GM19238 (cell line): ENCODE data around the gene AJAP1.
"Not testable (repeated sequence)": the region's sequence is repeated elsewhere in the genome, so short reads cannot be mapped to it uniquely, and the experiment has no call there.

Experiments used
- DNase-seq: peaks from one replicate; pipeline ENCODE4 v3.0.0; 2011; ENCODE audit warnings: low spot score; ENCODE audit not compliant: insufficient read length

Gene AJAP1, protein sequence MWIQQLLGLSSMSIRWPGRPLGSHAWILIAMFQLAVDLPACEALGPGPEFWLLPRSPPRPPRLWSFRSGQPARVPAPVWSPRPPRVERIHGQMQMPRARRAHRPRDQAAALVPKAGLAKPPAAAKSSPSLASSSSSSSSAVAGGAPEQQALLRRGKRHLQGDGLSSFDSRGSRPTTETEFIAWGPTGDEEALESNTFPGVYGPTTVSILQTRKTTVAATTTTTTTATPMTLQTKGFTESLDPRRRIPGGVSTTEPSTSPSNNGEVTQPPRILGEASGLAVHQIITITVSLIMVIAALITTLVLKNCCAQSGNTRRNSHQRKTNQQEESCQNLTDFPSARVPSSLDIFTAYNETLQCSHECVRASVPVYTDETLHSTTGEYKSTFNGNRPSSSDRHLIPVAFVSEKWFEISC

DNA sequence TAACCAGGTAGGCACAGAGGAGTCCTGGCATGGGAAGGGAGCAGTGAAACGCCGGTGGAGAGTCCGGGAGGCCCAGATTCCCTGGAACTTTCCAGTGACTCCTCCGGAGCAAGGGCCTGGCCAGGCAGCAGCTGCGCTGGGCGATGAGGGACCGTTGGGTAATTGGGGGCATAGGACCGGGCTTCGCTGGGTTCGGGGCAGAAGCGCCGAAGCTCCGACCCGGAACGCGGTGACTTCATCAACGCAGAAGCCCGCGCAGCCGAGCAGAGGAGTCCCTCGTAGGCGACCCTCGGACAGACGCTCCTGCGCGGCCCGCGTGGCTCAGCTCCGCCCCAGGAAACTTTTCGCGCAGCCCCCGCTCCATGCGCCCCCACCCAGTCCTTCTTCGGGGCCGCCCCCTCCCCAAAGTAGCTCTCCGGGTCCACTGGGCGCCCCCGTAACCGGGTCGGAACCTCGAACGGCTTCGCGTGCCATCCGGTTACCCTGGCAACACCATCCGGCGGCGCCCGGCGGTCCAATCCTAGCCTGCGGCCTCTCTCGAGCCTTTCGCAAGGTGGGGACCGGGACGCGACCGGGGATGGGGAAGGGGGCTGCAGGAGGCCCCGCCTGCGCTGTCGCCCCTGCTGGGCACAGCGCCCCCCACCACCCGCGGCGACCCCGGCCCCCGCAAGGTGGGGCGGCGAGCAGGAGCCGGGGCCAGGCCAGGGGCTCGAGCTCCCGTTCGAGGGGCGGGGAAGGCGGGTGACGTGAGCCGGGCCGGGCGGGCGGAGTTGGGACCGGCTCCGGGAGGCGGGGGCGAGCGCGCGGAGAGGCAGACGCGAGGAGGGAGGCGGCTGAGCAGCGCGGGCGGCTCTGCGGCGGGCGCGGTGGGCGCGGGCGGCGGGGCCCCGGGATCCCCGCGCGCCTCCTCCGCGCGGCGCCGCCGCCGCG, at the start of gene AJAP1:
Gene AJAP1 (plus strand): TSS at position 814 of the 930 bp plus-strand sequence. CDS start 817 bp downstream, outside the sequence.
- DNase-seq = no peak

DNA sequence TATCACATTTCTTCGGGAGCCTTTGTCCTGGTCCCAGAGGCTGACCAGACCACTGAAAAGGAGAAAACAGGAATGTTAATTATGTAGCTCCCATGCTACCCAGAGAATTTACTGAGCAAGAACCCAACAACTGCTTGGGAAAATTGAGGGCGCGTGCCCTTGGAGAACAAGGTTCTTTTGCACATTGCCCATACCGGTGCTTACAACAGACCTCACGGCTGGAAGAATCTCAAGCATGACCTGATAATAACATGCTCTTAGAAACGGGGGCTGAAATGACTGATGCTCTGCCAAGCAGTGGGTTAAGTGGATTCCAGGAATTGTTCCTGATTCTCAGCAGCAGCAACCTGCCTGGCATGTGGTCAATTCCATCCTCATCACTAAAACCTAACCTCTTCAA, 49.3 kb upstream of the AJAP1 start:
- DNase-seq = no peak

DNA sequence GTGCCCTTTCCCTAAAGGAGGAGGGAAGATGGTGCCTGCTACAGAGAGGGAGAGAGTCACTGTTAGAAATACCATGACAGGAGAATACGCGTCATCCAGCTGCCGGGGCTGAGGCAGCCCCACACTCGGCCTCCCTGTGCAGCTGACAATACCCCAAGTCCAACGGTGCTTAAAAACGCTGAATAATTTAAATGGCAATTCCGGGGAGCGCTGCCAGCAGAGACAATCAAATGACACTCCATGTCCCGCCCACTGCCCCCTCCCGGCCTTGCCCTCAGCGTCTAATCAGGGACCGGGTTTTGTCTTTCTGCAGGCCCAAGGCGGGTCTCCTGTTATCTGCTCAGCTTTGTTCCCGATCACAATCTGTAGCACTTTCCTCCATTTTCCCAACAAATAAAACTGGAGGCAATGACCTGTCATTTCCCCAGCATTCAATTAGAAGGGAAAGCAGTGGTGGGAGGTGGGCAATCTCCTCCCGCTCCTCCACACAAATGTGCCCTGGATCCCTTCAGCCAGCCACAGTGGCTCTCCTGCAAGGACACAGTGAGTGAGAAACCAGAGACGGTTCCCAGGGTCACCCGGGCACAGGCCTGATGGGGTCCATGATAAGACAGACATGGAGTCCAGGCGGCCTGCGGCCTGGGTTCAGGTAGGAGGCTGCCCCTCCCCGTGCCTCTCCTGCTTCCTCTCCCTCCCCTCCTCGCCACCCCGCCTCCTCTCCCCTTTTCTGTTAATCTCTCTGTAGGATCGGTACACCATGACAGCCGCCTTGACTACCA, 42.7 kb upstream of the AJAP1 start:
- no peak for DNase-seq

DNA sequence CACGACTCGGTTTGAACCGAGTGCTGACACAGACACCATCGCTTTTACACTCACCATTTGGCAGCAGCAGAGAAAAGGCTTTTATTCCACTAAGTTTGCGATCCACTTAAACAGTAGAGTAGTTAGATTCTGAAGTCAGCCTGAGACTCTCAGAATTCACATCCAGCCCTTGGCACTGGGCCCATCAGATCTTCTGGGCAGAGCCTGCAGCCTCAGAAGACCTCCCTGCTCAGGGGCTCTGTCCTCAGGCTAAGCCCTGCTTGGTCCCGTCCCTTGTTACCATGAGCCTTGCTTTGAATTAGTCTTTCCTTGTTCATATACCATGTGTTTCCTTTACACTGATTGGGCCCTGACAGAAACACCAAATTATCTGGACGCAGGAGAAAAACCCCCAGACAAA, 41.4 kb upstream of the AJAP1 start:
- no peak for DNase-seq

DNA sequence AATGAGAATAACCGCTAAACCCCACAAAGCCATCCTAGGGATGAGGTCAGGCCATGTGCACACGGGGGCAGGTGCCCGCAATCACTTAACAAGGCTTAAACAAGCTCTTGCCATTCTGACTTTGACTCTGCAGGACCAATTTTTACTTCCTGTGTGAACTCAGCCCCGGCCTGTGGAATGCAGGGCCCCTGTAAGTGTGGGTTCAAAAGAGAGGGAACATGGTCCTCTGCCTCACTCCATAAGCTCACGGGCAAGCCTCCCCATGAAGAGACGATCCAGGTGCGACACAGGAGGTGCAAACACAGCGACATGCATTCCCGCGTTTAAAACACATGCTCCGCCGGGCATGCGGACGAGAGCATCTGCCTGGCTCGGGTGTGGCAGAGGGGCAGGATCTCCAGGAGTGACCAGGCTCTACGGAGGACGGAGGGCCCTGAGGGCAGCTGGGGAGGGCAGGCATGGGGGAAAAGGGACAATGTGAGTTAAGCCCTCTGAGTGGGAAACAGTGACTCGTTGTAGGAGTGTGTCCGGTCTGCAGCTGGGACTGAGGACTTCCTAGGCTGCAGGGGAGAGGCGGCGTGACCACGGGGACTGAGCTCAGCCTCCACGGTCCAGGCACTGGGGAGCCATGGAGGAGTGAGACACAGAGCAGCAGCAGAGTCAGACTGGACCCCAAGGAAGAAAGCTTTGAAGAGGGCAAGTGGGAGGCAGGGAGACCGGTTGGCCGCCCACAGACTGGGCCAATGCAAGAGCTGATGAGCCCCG, 40.6 kb upstream of the AJAP1 start:
- no peak for DNase-seq

DNA sequence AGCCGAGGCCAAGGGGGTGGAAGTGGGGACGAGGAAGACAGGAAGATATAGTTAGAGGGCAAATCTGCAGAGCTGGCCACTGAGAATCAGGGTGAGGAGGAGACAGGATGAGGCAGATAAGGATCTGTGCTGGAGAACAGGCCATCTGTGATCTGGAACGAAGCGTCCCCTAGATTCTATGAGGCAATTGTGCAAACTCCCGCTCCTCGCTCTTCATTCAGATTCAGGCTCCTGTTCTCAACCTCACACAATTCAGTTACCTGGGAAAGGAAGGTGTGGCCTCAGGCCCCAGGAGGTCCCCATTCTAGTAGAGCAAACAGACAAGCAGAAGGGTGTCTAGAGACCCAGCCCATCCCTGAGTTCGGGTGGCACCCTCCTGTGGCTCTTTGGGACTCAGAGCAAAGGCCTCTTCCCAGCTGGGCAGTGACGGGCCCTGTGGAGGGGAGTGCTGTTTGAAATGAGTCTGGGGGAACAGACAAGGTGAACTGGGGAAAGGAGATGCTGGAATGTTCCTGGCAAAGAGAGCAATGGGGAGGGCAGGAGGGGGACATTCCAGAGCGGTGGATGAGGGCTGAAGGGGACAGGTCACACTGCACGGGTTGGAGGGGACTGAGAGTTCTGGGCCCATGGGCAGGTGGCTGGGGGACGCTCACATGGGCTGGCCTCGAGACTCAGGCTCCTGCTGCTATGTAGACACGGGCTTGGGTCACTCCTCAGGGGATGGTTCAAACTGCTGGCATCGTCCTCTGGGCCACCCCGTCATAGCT, 39.9 kb upstream of the AJAP1 start:
- DNase-seq = no peak

DNA sequence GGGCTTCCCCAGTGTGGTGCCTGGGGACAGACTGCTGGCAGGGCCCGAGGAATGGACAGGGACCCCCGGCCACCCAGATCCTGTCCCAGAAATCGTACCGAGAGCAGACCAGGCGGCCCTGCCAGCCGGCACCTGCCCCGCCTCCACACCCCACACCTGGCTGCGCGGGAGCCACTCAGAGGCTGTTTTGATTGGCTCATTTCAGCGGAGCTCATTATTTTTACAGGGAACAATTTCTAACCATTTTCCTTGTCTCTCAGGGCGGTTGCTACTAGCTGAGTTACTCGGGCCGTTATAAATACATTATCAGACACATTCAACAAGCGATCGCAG, 39.3 kb upstream of the AJAP1 start:
- DNase-seq = no peak

DNA sequence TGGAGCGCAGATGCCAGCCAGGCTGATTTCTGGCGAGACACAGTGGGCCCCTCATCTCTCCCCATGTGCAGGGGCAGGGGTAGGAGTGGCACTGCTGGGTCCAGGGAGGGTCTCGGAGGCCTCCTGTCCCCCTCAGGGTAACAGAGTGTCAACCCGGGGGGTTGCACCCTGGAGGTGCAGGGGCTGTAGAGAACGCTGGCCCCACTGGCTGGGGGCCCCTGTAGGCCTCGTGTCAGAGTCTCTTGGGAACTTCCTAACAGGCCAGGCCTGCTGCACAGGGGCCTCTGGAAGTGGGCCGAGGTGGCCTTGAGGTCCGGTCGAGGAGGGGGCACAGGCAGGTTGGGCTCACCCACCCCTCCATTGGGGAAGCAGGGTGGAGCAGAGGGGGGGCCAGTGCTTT, 38.9 kb upstream of the AJAP1 start:
- DNase-seq = no peak

DNA sequence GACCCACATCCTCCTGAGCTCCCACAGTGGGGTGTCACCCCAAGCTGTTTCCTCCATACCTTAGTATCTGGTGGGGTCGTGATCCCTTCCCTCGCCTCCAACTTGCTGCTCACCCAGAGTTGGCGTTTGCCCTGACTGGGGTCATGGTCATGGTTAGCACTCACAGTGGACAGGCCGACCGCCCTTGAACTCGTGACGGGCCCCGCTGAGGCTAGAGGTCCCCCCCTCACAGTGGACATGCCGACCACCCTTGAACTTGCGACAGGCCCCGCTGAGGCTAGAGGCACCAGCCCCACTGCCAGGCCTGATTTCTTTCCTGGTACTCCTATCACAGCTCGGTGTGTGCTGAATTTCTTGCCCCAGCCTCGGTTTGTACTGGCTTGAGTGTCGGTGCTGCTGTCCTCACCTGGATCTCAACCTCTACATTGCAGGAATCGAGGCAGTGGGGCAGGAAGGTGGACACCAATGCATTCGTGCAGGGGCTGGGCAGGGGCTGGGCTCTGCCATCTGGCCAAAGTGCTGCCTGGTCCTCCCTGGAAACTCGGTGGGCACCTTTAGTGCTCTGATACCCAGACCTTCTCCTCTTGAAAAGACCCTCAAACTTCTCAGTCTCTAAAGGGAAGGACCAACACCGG, 37.5 kb upstream of the AJAP1 start:
- DNase-seq = no peak

DNA sequence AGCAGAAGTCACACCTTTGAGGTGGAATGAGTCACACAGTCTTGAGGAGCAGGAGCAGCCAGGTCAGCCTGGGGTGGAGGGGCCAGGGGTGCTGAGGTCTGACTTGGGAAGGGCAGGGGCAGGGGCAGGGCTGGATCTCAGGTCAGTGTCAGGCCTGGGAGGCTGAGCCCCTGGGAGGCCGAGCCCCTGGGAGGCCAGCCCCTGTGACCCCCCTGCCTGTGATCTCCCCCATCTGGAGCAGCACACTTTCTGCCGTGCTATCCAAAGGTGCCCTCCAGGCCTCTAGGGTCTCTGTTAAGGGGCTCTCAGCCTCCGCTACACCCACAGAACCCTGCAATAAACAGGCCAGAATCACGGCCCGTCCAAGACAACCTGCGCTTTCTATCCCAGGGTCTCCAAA, 36.9 kb upstream of the AJAP1 start:
- no peak for DNase-seq

DNA sequence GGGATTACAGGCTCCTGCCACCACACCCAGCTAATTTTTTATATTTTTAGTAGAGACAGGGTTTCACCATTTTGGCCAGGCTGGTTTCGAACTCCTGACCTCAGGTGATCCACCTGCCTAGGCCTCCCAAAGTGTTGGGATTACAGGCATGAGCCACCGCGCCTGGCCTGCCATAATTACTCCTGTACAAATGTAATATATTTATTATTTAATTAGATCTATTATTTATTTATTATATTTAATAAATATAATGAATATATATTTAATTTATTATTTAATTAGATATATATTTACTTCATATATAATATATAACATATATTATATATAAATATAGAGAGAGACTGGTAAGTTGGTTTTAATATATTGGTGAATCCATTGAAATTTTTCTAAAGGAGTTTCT, 35.6 kb upstream of the AJAP1 start:
- DNase-seq = not testable (repeated sequence)

DNA sequence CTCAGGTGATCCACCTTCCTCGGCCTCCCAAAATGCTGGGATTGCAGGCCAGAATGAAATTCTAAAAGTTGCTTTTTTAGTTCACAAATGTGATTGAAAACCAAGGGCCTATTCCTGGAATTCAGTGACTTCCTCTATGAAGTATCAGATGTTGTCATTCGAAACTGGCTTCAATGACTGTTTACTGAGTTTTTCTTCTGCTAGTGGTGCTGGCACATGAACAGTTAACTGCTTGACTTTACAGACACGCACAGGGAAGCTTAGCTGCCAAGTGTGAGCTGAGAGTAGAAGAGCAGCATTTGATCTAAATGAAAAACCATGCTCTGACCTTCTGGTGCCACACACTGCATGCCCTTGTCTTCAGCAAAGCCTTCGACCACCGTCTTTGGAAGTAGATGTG, 32.8 kb upstream of the AJAP1 start:
- DNase-seq = no peak

DNA sequence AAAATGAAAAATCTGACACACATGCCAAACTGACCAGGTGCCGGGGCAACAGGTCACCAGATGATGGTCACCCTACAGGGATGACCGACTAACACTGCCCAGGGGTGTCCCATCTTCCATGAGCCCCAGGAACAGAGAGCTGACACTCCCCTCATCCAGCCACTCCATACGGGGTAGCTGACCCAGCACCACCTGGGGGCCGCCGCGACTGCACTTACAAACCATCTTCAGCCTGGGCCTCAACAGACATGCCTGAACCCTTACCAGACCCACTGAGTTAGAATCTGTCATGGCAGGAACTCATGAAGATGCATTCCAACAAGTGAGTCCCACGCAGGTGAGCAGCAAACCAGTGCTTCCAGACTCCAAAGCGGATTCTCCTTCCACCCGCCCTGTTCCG, 31.6 kb upstream of the AJAP1 start:
- DNase-seq = no peak

DNA sequence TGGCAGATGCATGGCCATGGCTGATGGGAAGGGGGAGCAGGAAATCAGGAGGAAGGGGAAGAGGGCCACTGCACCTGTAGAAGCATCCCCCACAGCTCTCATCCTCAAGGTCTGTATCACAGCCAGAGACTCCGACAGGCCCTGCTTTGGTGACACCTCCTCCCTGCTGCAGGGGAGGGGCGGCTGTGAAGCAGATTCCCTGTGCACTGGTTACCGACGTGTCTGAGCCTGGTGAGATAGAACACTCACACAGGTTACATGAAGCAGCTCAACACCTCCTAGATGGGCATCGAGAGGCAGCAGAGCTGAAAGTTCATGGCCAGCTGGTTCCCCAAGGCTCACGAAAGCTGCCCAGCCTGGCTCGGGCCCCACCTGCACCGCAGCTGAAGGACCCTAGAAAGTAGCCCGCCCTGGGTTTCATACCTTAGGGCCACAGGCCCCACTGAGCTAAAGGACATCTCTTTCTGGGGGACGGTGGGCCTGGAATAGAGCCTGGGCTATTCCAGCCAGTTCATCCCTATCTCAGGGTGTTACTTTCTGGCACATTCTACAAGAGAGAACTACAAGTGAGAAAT, 30.2 kb upstream of the AJAP1 start:
- DNase-seq = no peak

DNA sequence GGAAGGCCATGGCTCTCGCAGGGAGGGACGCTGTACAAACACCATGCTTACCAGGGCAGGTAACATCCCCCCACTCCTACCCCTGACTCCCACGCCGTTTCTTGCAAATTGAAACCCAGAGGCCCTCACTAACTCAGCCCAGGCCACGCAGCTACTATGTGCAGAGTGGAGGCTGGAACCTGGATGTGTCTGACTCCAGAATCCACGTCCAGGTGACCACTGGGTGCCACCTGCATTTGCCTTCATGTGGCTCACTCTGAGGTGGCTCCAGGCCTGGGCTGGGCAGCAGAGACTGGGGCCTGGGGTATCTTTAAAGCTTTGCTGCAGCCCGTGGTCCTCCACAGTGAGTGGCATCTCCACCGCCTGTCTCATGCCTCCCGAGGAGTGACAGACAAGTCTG, 29.6 kb upstream of the AJAP1 start:
- DNase-seq = no peak

DNA sequence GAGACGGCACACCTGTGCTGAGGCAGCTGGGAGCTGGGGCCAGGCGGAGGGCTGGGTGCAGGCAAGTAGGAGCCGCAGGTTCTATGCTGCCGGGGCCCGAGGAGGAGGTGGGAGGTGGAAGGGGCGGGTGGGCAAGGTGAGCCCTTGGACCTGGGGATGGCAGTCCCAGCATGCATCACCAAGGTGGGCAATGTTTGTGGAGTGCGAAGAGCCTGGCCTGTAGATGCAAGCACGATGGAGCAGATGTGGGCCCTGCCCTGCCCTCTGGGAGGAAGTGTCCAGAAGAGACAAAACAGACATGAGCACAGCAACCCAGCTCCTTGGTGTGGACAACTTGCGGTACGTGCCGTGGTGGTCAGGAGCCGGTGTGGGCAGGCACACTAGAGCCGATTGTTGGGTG, 28.3 kb upstream of the AJAP1 start:
- DNase-seq = no peak

DNA sequence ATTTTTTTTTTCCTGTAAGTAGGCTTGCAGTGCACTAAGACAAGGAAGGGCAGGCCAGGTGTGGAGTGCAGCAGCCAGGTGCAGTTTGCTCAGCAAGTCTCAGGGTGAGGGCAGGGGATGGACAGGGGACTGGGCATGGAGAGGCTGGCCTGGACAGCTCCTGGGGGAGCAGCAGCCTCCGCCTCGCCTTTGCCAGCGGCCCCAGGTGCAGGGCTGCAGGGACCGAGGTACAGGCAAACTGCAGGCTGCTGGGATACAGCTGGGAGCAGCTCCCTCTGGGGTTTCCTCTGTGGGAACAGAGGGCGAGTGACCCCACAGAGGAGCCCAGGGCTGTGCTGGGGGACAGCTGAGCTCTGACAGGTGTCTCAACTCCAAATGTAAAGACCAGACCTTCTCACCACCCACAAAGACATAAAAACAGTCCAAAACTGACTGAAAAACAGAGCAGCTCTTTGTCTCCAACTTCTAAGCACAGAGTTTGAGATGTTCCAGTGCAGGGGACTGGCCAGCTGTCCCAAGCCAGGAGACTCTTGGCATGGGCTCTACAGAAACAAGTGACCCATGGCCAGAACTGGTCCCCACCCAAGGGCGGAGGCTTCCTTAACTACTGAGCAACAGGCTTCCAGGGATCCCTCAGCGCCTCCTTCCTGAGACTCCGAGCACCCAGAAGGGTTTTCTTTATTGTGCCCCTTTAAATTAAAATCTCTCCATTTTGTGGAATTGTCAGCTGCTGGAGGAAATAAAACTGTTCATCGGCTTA, 27.7 kb upstream of the AJAP1 start:
- no peak for DNase-seq

DNA sequence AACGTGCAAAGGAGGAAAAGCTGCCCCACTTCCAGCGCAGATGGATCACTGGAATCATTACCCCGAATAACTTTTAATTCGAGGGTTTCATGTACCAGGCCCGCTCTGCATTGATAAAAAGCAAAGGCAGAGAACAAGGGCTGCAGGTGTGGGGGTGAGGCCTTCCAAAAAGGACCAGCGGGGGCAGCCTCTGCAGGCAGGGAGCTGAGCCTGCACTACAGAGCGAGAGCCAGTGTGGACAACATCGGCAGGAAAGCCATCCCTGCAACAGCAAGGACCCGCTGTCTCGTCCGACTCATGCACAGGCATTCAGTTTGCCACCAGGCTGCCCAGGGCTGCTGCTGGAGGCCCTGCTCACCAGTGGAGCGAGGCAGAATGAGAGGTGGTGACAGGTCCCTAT, 27.1 kb upstream of the AJAP1 start:
- no peak for DNase-seq

DNA sequence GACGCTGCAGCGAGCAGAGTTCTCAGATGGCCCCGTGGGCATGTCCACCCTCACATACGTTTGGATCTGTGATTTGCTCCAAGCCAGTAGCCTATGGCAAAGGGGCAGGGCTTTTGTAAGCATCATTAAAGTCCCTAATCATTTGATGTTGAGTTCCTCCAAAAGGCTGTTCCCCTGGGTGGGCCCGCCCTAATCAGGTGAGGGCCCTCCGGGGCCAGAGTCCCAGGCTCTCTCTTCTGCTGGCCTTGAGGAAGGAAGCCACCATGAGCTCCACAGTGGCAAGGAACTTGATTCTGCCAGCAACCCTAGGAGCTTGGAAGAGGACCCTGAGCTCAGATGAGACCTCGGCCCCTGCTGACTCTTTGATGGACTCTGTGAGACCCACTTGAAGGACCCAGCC, 25.4 kb upstream of the AJAP1 start:
- no peak for DNase-seq
